Caco-2 (cell line): ENCODE measurements around the gene ABCA1. TPM values are rescaled to one million over a fixed set of nuclear protein-coding genes. Genes with fewer than 3 reads are reported as not detected.

Source experiments
- BruUV-seq: library from RNA; stranded (reverse); fragments of 400-500 nt; replicated peaks from 2 replicates; lab custom pipeline; 2021; lab: Mats Ljungman, UMichigan
- CTCF ChIA-PET: fragments of 300-600 bp; sonication (Branson Sonifier 250); formaldehyde crosslinking; loops from one replicate; lab custom pipeline; 2022; ENCODE audit warnings: antibody characterized with exemption; lab: Charles Lee
- POLR2A ChIA-PET: fragments of 300-600 bp; sonication (Branson Sonifier 250); formaldehyde crosslinking; loops from one replicate; lab custom pipeline; 2022; ENCODE audit warnings: antibody characterized with exemption; lab: Charles Lee
- DNase-seq, 2 experiments: peaks; one replicate each; pipeline versions ENCODE4 v3.0.0 to v3.0.0-alpha.2; 2020 to 2022
- H3K27me3 ChIP-seq: replicated peaks from 2 replicates; pipeline ENCODE4 v1.6.0; 2011; ENCODE audit warnings: low read length; ENCODE audit not compliant: control insufficient read depth, insufficient read depth
- H3K36me3 ChIP-seq: 2 replicates; pipeline ENCODE4 v1.5.1; 2011; ENCODE audit warnings: low read length; ENCODE audit not compliant: control insufficient read depth, insufficient read depth
- H3K4me1 ChIP-seq: fragments of 250-450 bp; sonication (Bioruptor Pico); 2 replicates; pipeline ENCODE4 v1.5.1; 2020; ENCODE audit warnings: mild to moderate bottlenecking
- H3K4me3 ChIP-seq: 2 replicates; pipeline ENCODE4 v1.5.1; 2011; ENCODE audit warnings: low read depth, mild to moderate bottlenecking, control low read depth, low read length
- H3K9me3 ChIP-seq: fragments of 250-450 bp; sonication (Bioruptor Pico); 2 replicates; pipeline ENCODE4 v1.5.1; 2020; ENCODE audit warnings: mild to moderate bottlenecking, moderate library complexity
- H3K27ac Mint-ChIP-seq: one replicate; pipeline ENCODE4 v1.8.0; 2022; ENCODE audit warnings: mixed read lengths; ENCODE audit not compliant: unreplicated experiment
- H3K27me3 Mint-ChIP-seq: one replicate; pipeline ENCODE4 v1.8.0; 2022; ENCODE audit warnings: mixed read lengths; ENCODE audit not compliant: insufficient read depth, unreplicated experiment
- H3K36me3 Mint-ChIP-seq: one replicate; pipeline ENCODE4 v1.8.0; 2022; ENCODE audit warnings: mild to moderate bottlenecking, mixed read lengths; ENCODE audit not compliant: insufficient read depth, unreplicated experiment
- H3K4me1 Mint-ChIP-seq: one replicate; pipeline ENCODE4 v1.8.0; 2022; ENCODE audit warnings: low read depth, mixed read lengths; ENCODE audit not compliant: unreplicated experiment
- H3K4me3 Mint-ChIP-seq: one replicate; pipeline ENCODE4 v1.8.0; 2022; ENCODE audit warnings: mild to moderate bottlenecking, moderate library complexity, mixed read lengths; ENCODE audit not compliant: unreplicated experiment
- H3K9me3 Mint-ChIP-seq: one replicate; pipeline ENCODE4 v1.8.0; 2022; ENCODE audit warnings: mixed read lengths; ENCODE audit not compliant: unreplicated experiment
- CTCF ChIP-seq, 2 experiments: fragments of 200-600 bp in 1 of 2; IDR thresholded peaks; 1 replicate in 1 of 2; 2 replicates in 1 of 2; pipeline versions ENCODE4 v1.5.1 to v1.8.0; 2011 to 2022; ENCODE audit warnings: antibody characterized with exemption in 1 of 2, control low read depth in 1 of 2, inconsistent platforms in 1 of 2, low read depth in 1 of 2, low read length in 1 of 2, mild to moderate bottlenecking in 1 of 2, moderate library complexity in 1 of 2; ENCODE audit not compliant: insufficient read depth in 1 of 2, severe bottlenecking in 1 of 2, unreplicated experiment in 1 of 2
- intact Hi-C: fragments of 100-400 bp; cut with micrococcal nuclease; formaldehyde crosslinking; loops from one replicate; pipeline ENCODE4 v1.10.0; 2022; ENCODE audit not compliant: unreplicated experiment
- total RNA-seq: library from RNA; stranded (reverse); gene quantifications from 2 replicates; pipeline ENCODE4 v1.2.3, GENCODE V29; 2022

ABCA1 gene
- total RNA-seq, 1 experiment from 2014 or later, result 14.0 TPM

DNA sequence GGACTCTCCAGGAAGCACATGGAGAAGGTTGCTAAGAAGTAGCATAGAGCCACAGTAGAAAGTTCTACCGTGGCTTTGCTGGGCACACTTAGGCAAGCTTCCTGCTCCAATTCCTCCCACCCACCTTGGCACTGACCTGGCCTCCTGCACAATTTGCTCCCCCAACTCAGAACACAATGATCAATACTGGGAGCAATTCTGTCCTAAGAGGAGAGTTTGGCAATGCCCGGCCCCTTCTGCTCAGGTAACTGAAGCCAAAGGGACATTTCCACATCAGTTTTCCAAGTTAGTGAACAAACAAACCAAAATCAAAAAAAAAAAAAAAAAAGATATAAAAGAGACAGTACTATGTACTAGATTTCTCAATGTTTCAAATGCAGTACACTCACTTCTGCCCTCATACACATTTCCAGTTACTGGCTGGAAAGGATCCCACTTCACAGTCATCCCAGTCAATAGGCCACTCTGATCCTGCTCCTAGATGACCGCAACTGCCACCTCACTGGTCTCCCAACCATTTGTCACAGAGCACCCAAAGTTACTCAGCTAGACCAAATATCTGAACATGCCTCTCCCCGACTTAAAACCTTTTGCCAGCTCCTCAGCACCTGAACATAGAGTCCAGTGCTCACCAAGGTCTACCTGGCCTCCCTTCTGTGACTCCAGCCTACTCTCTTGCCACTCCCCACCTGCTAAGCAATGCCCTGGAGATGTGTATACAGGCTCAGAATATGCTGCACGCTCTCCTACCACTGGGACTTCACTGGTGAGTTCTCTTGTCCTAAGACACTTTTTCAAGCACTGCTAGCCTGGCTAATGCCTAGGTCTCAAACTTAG, 21.3 kb downstream of the ABCA1 start:
- H3K4me1 ChIP-seq, result peaks cover 22% of the 10 kb centered on the region
- TF ChIP-seq CTCF (IDR thresholded peaks at IDR 0.05; ENCODE audit: insufficient read depth in 1 of 2, low read depth in 1 of 2, low read length in 1 of 2, severe bottlenecking in 1 of 2, unreplicated experiment in 1 of 2), result no peak
- intact Hi-C loops, result no loop called here
- no peaks in the 10 kb centered on the region for H3K27me3 Mint-ChIP-seq
- no peaks in the 10 kb centered on the region for H3K27me3 ChIP-seq
- H3K9me3 ChIP-seq, result no peaks in the 10 kb centered on the region
- ChIA-PET POLR2A (no interaction called here), CTCF (no interaction called here)
- H3K4me1 Mint-ChIP-seq, result peaks cover 27% of the 10 kb centered on the region
- no TSS peak for BruUV-seq
- H3K36me3 ChIP-seq, result no peaks in the 10 kb centered on the region; the same call in 1 of the 2 replicates
- no peaks in the 10 kb centered on the region for H3K9me3 Mint-ChIP-seq
- no peak overlapping the region for H3K4me3 Mint-ChIP-seq
- H3K36me3 Mint-ChIP-seq, result no peaks in the 10 kb centered on the region
- peak overlapping the region; percentile 5 for H3K27ac Mint-ChIP-seq
- DNase-seq, result no peak
- H3K4me3 ChIP-seq, result no peak overlapping the region

GRCh38 chr9:104905931-104906330, 22.0 kb downstream of the ABCA1 start:
- intact Hi-C loops, result no loop called here
- H3K9me3 ChIP-seq, result no peaks in the 10 kb centered on the region
- H3K36me3 ChIP-seq, result no peaks in the 10 kb centered on the region; the same call in 1 of the 2 replicates
- BruUV-seq, result no TSS peak
- H3K4me1 ChIP-seq, result peaks cover 16% of the 10 kb centered on the region
- POLR2A ChIA-PET, result no interaction called here
- no peaks in the 10 kb centered on the region for H3K27me3 Mint-ChIP-seq
- no peaks in the 10 kb centered on the region for H3K9me3 Mint-ChIP-seq
- DNase-seq, result no peak
- no peaks in the 10 kb centered on the region for H3K27me3 ChIP-seq
- no peak overlapping the region for H3K4me3 ChIP-seq
- H3K27ac Mint-ChIP-seq, result no peak overlapping the region
- H3K4me1 Mint-ChIP-seq, result peaks cover 27% of the 10 kb centered on the region
- H3K36me3 Mint-ChIP-seq, result no peaks in the 10 kb centered on the region
- no peak for TF ChIP-seq CTCF (IDR thresholded peaks at IDR 0.05; ENCODE audit: insufficient read depth in 1 of 2, low read depth in 1 of 2, low read length in 1 of 2, severe bottlenecking in 1 of 2, unreplicated experiment in 1 of 2)
- CTCF ChIA-PET, result no interaction called here
- no peak overlapping the region for H3K4me3 Mint-ChIP-seq

DNA sequence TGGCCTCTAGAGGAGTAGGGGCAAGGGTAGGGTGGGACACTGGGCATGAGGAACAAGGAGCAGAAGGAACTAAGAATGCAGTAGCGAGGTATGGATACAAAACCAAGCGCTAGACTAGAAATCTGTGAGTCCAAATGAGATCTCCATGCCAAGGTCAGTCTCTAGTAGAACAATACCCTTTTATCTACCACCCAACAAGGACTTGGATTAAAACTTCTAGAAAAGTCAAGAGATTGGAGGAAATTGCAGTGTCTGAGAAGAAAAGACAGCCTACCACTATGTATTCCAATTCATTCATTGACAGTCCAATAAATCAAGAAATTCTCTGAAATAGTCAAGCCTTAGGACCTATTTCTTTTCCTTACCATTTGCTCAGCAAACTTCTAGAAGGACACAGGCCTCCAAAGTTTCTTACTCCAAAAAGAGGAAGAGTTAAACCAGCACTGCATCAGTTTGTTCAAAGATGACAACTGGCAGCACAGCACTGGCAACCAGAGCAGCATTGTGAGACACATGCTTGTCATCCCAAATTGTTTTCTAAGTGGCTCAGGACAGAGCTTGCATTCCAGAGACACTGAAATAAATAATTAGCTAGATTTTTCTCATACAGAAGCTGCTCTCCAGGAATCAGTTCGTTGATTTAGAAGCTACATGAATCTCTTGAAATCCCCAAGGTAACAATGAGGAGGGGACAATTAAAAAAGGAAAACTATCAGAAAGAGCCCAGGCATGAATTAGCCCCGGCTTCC, 22.6 kb downstream of the ABCA1 start:
- Mint-ChIP-seq H3K36me3 (no peaks in the 10 kb centered on the region), H3K4me3 (no peak overlapping the region), H3K27ac (no peak overlapping the region), H3K4me1 (peaks cover 24% of the 10 kb centered on the region), H3K9me3 (no peaks in the 10 kb centered on the region), H3K27me3 (no peaks in the 10 kb centered on the region)
- BruUV-seq, result no TSS peak
- no peak for TF ChIP-seq CTCF (IDR thresholded peaks at IDR 0.05; ENCODE audit: insufficient read depth in 1 of 2, low read depth in 1 of 2, low read length in 1 of 2, severe bottlenecking in 1 of 2, unreplicated experiment in 1 of 2)
- Histone ChIP-seq H3K27me3 (no peaks in the 10 kb centered on the region), H3K36me3 (no peaks in the 10 kb centered on the region; the same call in 1 of the 2 replicates), H3K4me3 (no peak overlapping the region), H3K9me3 (no peaks in the 10 kb centered on the region), H3K4me1 (peaks cover 16% of the 10 kb centered on the region)
- ChIA-PET POLR2A (no interaction called here), CTCF (no interaction called here)
- no peak for DNase-seq
- intact Hi-C loops, result no loop called here
